CD4-positive, alpha-beta T cell treated with Interleukin-6 at 100 ng/mL for 8 hours (primary cell): Measurements from ENCODE around the gene PIAS4.
"Not testable (repeated sequence)": the region's sequence is repeated elsewhere in the genome, so short reads cannot be mapped to it uniquely, and the experiment has no call there.

ENCODE experiments used
- DNase-seq: peaks from one replicate; pipeline ENCODE4 v3.0.0-alpha.2; 2020; ENCODE audit warnings: mixed read lengths, low spot score

Gene PIAS4

GRCh38 chr19:3998667-3999412 is 8.7 kb upstream of the PIAS4 start:
- not testable (repeated sequence) for DNase-seq

- DNase-seq, result not testable (repeated sequence)
Observed at GRCh38 chr19:4000798-4001197, 6.7 kb upstream of the PIAS4 start.

GRCh38 chr19:4005436-4005835 is 2.1 kb upstream of the PIAS4 start:
- DNase-seq, result not testable (repeated sequence)

GRCh38 chr19:4007836-4008539 is 452 bp downstream of the PIAS4 start:
- no peak for DNase-seq

DNA sequence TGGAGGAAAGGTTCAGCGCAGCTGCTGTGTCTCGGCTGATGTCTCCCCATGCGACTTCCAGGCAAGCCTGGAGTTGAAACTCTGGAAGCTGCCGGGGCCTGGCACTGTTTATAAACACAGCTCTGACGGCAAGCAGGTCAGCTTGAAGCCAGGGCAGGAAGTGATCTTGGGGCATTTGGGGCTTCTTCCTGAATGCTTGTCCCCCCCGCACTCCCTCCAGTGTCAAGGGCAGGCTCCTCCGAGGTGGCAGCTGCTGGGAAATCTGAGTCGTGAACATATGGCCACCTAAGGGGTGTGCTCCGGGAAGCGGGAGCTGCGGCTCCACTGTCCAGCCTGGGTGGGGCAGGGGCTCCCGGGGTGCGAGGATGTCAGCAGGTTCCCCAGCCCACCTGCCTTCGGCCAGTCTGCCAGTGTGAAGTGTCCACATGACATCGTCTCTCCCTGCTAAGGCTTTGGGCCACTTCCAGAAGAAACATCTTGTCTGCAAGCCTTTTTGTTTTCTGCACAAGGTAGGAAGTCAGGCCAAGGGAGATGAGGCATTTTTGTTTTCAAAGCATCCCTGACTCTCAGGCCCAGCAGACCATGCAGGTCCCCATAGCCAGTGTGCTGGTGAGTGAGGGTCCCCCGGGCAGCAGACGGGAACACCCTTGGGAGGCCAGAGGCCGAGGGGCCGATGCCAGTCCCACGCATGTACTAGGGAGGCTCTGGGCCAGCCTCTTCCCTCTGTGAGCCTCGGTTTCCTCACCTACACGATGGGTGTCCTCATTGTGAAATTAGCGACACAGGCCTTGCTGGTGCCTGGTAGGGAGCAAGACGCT is 2.7 kb downstream of the PIAS4 start:
- DNase-seq, result no peak

- no peak for DNase-seq
Observed at GRCh38 chr19:4010808-4011110, 3.2 kb downstream of the PIAS4 start.

- not testable (repeated sequence) for DNase-seq
Observed at GRCh38 chr19:4011430-4011829, 3.9 kb downstream of the PIAS4 start.

- DNase-seq, result no peak
Observed at GRCh38 chr19:4012092-4012974, 4.8 kb downstream of the PIAS4 start.

- DNase-seq, result no peak
Observed at GRCh38 chr19:4012975-4013634, 5.6 kb downstream of the PIAS4 start.

- DNase-seq, result no peak
Observed at GRCh38 chr19:4013886-4014540, 6.5 kb downstream of the PIAS4 start.

- DNase-seq, result peak; percentile 19
Observed at GRCh38 chr19:4014541-4015491, 7.3 kb downstream of the PIAS4 start.

GRCh38 chr19:4015705-4016402 is 8.3 kb downstream of the PIAS4 start:
- DNase-seq, result no peak

- no peak for DNase-seq
Observed at GRCh38 chr19:4016486-4016885, 8.9 kb downstream of the PIAS4 start.

DNA sequence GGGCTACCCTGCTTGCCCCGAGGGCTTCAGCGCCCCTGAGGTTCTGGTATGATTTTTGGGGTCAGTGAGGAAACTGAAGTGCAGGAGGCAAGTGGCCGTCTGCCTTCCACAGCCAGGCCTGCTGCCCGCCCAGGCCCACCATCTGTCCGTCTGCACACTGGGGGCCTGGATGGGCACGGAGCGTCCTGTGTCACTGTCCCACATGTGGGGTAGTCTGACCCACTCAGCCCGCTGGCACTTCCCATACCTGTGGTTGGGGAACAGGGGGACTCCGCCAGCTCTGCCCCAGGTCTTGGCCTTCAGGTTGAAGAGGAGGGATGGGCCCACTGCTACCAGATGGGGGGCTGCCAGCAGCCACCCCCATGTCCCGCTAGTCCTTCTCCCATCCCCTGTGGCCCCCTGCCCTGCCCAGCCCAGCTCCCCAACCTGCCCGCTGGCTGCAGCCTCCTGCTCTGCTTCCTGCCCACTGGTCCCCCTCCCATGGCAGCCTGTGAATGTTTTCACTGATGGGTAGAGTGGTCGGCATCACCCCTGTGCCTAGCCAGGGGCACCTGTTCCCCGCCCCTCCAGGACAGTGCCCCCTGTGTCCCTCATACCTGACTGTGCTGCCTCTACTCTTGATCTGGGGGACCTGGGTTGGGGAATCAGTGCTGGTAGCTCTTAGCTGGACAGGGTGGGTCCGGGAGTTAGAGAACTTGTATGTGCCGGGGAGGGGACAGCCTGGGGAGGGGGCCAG is 9.5 kb downstream of the PIAS4 start:
- DNase-seq, result no peak

- DNase-seq, result no peak
Observed at GRCh38 chr19:4018140-4018613, 10.6 kb downstream of the PIAS4 start.

- no peak for DNase-seq
Observed at GRCh38 chr19:4018775-4019504, 11.4 kb downstream of the PIAS4 start.

GRCh38 chr19:4019578-4019977 is 12.0 kb downstream of the PIAS4 start:
- no peak for DNase-seq
